H9 (cell line): ENCODE data around the gene MXD3. TPM values are rescaled to one million over a fixed set of nuclear protein-coding genes. Genes with fewer than 3 reads are reported as not detected.

Source experiments
- DNase-seq: peaks from one replicate; pipeline ENCODE4 v3.0.0-alpha.2; 2017
- H2AFZ ChIP-seq: one replicate; pipeline ENCODE4 v1.6.1; 2013; ENCODE audit warnings: mild to moderate bottlenecking, low read length, control low read depth, moderate library complexity
- H2AK5ac ChIP-seq: 2 replicates; pipeline ENCODE4 v1.6.1; 2013; ENCODE audit warnings: low read length, control low read depth, mixed read lengths; ENCODE audit not compliant: insufficient read length
- H2BK120ac ChIP-seq: one replicate; pipeline ENCODE4 v1.6.1; 2013; ENCODE audit warnings: low read depth, mild to moderate bottlenecking, low read length, control low read depth, inconsistent platforms; ENCODE audit not compliant: poor library complexity, severe bottlenecking
- H2BK12ac ChIP-seq: 2 replicates; pipeline ENCODE4 v1.6.1; 2013; ENCODE audit warnings: low read length, control low read depth, mixed read lengths, low read depth; ENCODE audit not compliant: insufficient read length
- H2BK15ac ChIP-seq: 2 replicates; pipeline ENCODE4 v1.6.1; 2013; ENCODE audit warnings: low read depth, low read length, control low read depth
- H2BK20ac ChIP-seq: one replicate; pipeline ENCODE4 v1.6.1; 2013; ENCODE audit warnings: low read depth, mild to moderate bottlenecking, low read length, control low read depth, inconsistent platforms; ENCODE audit not compliant: poor library complexity, severe bottlenecking
- H2BK5ac ChIP-seq: 2 replicates; pipeline ENCODE4 v1.6.1; 2013; ENCODE audit warnings: low read length, control low read depth, mixed read lengths; ENCODE audit not compliant: insufficient read length
- H3K14ac ChIP-seq: 2 replicates; pipeline ENCODE4 v1.6.1; 2013; ENCODE audit warnings: low read length, control low read depth; ENCODE audit not compliant: insufficient read depth
- H3K18ac ChIP-seq: 2 replicates; pipeline ENCODE4 v1.6.1; 2013; ENCODE audit warnings: low read depth, mild to moderate bottlenecking, mixed read lengths, low read length, control low read depth; ENCODE audit not compliant: insufficient read length
- H3K23ac ChIP-seq: 2 replicates; pipeline ENCODE4 v1.6.1; 2013; ENCODE audit warnings: low read length, control low read depth, mixed read lengths, low read depth; ENCODE audit not compliant: insufficient read length
- H3K23me2 ChIP-seq: 2 replicates; pipeline ENCODE4 v1.6.1; 2013; ENCODE audit warnings: low read depth, mild to moderate bottlenecking, mixed read lengths, low read length, control low read depth; ENCODE audit not compliant: insufficient read length, poor library complexity, severe bottlenecking
- H3K27ac ChIP-seq: 2 replicates; pipeline ENCODE4 v1.5.1; 2013; ENCODE audit warnings: low read length, control low read depth, mixed read lengths, low read depth; ENCODE audit not compliant: insufficient read length
- H3K27me3 ChIP-seq: 2 replicates; pipeline ENCODE4 v1.6.1; 2013; ENCODE audit warnings: low read length, control low read depth, inconsistent platforms; ENCODE audit not compliant: insufficient read depth
- H3K4ac ChIP-seq: 2 replicates; pipeline ENCODE4 v1.6.1; 2013; ENCODE audit warnings: low read depth, mild to moderate bottlenecking, control low read depth, inconsistent platforms, low read length, moderate library complexity
- H3K4me1 ChIP-seq: 2 replicates; pipeline ENCODE4 v1.6.1; 2013; ENCODE audit warnings: low read length, control low read depth, inconsistent platforms; ENCODE audit not compliant: insufficient read depth
- H3K4me2 ChIP-seq: 2 replicates; pipeline ENCODE4 v1.6.1; 2013; ENCODE audit warnings: low read length, control low read depth, mixed read lengths; ENCODE audit not compliant: insufficient read length, insufficient read depth
- H3K56ac ChIP-seq: 2 replicates; pipeline ENCODE4 v1.6.1; 2013; ENCODE audit warnings: low read depth, mild to moderate bottlenecking, mixed read lengths, low read length, control low read depth; ENCODE audit not compliant: insufficient read length
- H3K79me1 ChIP-seq: 2 replicates; pipeline ENCODE4 v1.6.1; 2013; ENCODE audit warnings: low read depth, mild to moderate bottlenecking, moderate library complexity, low read length, control low read depth, inconsistent platforms; ENCODE audit not compliant: insufficient read depth, poor library complexity, severe bottlenecking
- H3K79me2 ChIP-seq: 2 replicates; pipeline ENCODE4 v1.6.1; 2013; ENCODE audit warnings: low read length, control low read depth, inconsistent platforms; ENCODE audit not compliant: insufficient read depth
- H3K9ac ChIP-seq: 2 replicates; pipeline ENCODE4 v1.6.1; 2013; ENCODE audit warnings: low read length, control low read depth, mixed read lengths; ENCODE audit not compliant: insufficient read length; ENCODE audit errors: extremely low read depth
- H3K9me3 ChIP-seq: one replicate; pipeline ENCODE4 v1.6.1; 2013; ENCODE audit warnings: low read depth, low read length, inconsistent platforms; ENCODE audit not compliant: control insufficient read depth
- H3T11ph ChIP-seq: one replicate; pipeline ENCODE4 v1.6.1; 2013; ENCODE audit warnings: mild to moderate bottlenecking, low read length, control low read depth, inconsistent platforms
- H4K20me1 ChIP-seq: one replicate; pipeline ENCODE4 v1.6.1; 2013; ENCODE audit not compliant: control insufficient read depth, insufficient read length, insufficient read depth
- H4K5ac ChIP-seq: 2 replicates; pipeline ENCODE4 v1.6.1; 2013; ENCODE audit warnings: low read depth, mild to moderate bottlenecking, mixed read lengths, low read length, control low read depth; ENCODE audit not compliant: insufficient read length
- H4K8ac ChIP-seq: replicated peaks from 2 replicates; pipeline ENCODE4 v1.6.1; 2013; ENCODE audit warnings: low read length, control low read depth, mixed read lengths, low read depth; ENCODE audit not compliant: insufficient read length
- H4K91ac ChIP-seq: 2 replicates; pipeline ENCODE4 v1.6.1; 2013; ENCODE audit warnings: low read depth, mild to moderate bottlenecking, moderate library complexity, mixed read lengths, low read length, control low read depth; ENCODE audit not compliant: insufficient read length
- H3K27ac Mint-ChIP-seq, 3 experiments: 2 replicates in 2 of 3; 3 replicates in 1 of 3; pipeline ENCODE4 v1.8.0; 2020 to 2021; ENCODE audit warnings: mixed read lengths in 3 of 3, mild to moderate bottlenecking in 1 of 3, moderate library complexity in 1 of 3
- H3K27me3 Mint-ChIP-seq: 2 replicates; pipeline ENCODE4 v1.8.0; 2021; ENCODE audit warnings: low read depth, mild to moderate bottlenecking, moderate library complexity, mixed read lengths
- H3K36me3 Mint-ChIP-seq, 3 experiments: 2 replicates in 2 of 3; 3 replicates in 1 of 3; pipeline ENCODE4 v1.8.0; 2020 to 2021; ENCODE audit warnings: low read depth in 3 of 3, mixed read lengths in 3 of 3; ENCODE audit not compliant: insufficient read depth in 1 of 3
- H3K4me1 Mint-ChIP-seq, 2 experiments: 2 replicates each; pipeline ENCODE4 v1.8.0; 2020; ENCODE audit warnings: mixed read lengths in 2 of 2
- H3K4me3 Mint-ChIP-seq, 2 experiments: 2 replicates in 1 of 2; 3 replicates in 1 of 2; pipeline ENCODE4 v1.8.0; 2020 to 2021; ENCODE audit warnings: mild to moderate bottlenecking in 2 of 2, mixed read lengths in 2 of 2, moderate library complexity in 1 of 2
- H3K9me3 Mint-ChIP-seq, 2 experiments: 2 replicates in 1 of 2; 3 replicates in 1 of 2; pipeline ENCODE4 v1.8.0; 2020; ENCODE audit warnings: mild to moderate bottlenecking in 2 of 2, mixed read lengths in 2 of 2, moderate library complexity in 1 of 2
- CTCF ChIP-seq: fragments of 200-600 bp; sonication (generic); conservative IDR thresholded peaks from 3 replicates; pipeline ENCODE4 v1.8.0; 2021; ENCODE audit warnings: antibody characterized with exemption, mild to moderate bottlenecking
- WGBS: extraction: QIAGEN DNeasy Blood & Tissue Kit; methylation state at CpG from one replicate; pipeline ENCODE4 v1.1.7; 2013; ENCODE audit warnings: missing lambda C conversion rate, low lambda C conversion rate, mixed read lengths; ENCODE audit not compliant: insufficient read length; ENCODE audit errors: extremely low coverage; 5-methylcytosine and 5-hydroxymethylcytosine counted together
- total RNA-seq: library from RNA; stranded (reverse); gene quantifications from 2 replicates; pipeline ENCODE4 v1.2.1, GENCODE V29; 2021

Gene MXD3
- total RNA-seq, 1 experiment from 2014 or later: 9.8 TPM

GRCh38 chr5:177316005-177316404 lies 4.3 kb upstream of the MXD3 start:
- peaks cover 14% of the 10 kb centered on the region for H3K23me2 ChIP-seq

More at GRCh38 chr5:177316005-177316404, 4.3 kb upstream of the MXD3 start:
- Histone ChIP-seq H3K18ac (no peak overlapping the region), H2BK120ac (no peak overlapping the region), H3K9ac (no peak overlapping the region), H2AK5ac (no peak overlapping the region), H3K79me1 (no peaks in the 10 kb centered on the region), H3K56ac (no peak overlapping the region), H3K79me2 (no peaks in the 10 kb centered on the region), H2BK5ac (no peak overlapping the region), H4K20me1 (no peaks in the 10 kb centered on the region), H4K5ac (no peak overlapping the region), H3K4ac (no peak overlapping the region), H4K91ac (no peak overlapping the region), H3K4me1 (no peaks in the 10 kb centered on the region), H3K23ac (no peak overlapping the region), H3K14ac (no peak overlapping the region), H3T11ph (no peak overlapping the region), H3K27me3 (no peaks in the 10 kb centered on the region), H2BK20ac (no peak overlapping the region), H2BK12ac (no peak overlapping the region), H3K9me3 (no peaks in the 10 kb centered on the region), H3K27ac (no peak overlapping the region), H4K8ac (no peak overlapping the region), H3K4me2 (no peak overlapping the region), H2AFZ (no peak overlapping the region), H2BK15ac (no peak overlapping the region)
- no CpG with 5 or more reads among the region's 3 CpGs for WGBS
- no peak for DNase-seq
- Mint-ChIP-seq H3K4me3 (no peak overlapping the region), H3K36me3 (peaks cover 3 to 9% (median 7%) of the 10 kb centered on the region in 3 experiments; a peak in 5 of 7 replicates), H3K27ac (no peak overlapping the region), H3K27me3 (no peaks in the 10 kb centered on the region), H3K4me1 (peaks cover 9 to 18% of the 10 kb centered on the region in 2 experiments), H3K9me3 (no peaks in the 10 kb centered on the region; a peak in 1 of 5 replicates)
- TF ChIP-seq CTCF: no peak
